GM12878 (cell line): Measurements from ENCODE around the gene UROD. TPM values are rescaled to one million over a fixed set of nuclear protein-coding genes. Genes with fewer than 3 reads are reported as not detected.
A peak's percentile ranks its signal among the peaks of the same experiment; 100 is the strongest.
"Not testable (repeated sequence)": the region's sequence is repeated elsewhere in the genome, so short reads cannot be mapped to it uniquely, and the experiment has no call there.

ENCODE experiments used
- ATAC-seq: fragments of 200-7000 bp; cut with Tn5 transposase; 3 replicates; pipeline ENCODE4 v1.9.1; 2020; ENCODE audit warnings: mild to moderate bottlenecking, moderate library complexity
- BruUV-seq: library from RNA; stranded (reverse); fragments of 400-500 nt; replicated peaks from 2 replicates; lab custom pipeline; 2021; lab: Mats Ljungman, UMichigan
- CTCF ChIA-PET: fragments of 300-600 bp; sonication (Branson Sonifier 250); formaldehyde crosslinking; extraction: SDS; loops from one replicate; lab custom pipeline; 2021; ENCODE audit warnings: inconsistent platforms; lab: Yijun Ruan, JAX
- POLR2A ChIA-PET: fragments of 350-600 bp; formaldehyde crosslinking; extraction: SDS; loops from one replicate; lab custom pipeline; 2021; ENCODE audit warnings: inconsistent platforms; lab: Charles Lee
- RAD21 ChIA-PET: fragments of 300-600 bp; sonication (Branson Sonifier 250); formaldehyde crosslinking; loops from one replicate; lab custom pipeline; 2023; ENCODE audit warnings: antibody characterized with exemption; ENCODE audit not compliant: unreplicated experiment; lab: Charles Lee
- SMC1A ChIA-PET: fragments of 300-600 bp; sonication (Branson Sonifier 250); formaldehyde crosslinking; loops from one replicate; lab custom pipeline; 2023; ENCODE audit not compliant: unreplicated experiment, uncharacterized antibody; lab: Charles Lee
- DNase-seq: peaks from one replicate; pipeline ENCODE4 v3.0.0-alpha.2; 2011; ENCODE audit warnings: low read depth, low spot score
- FAIRE-seq: peaks from 3 replicates; lab custom pipeline; 2011; peaks lifted over from hg19 to GRCh38; lab: Jason Lieb, UNC
- H2AFZ ChIP-seq: 2 replicates; pipeline ENCODE4 v1.6.0; 2011; ENCODE audit warnings: low read depth, low read length, control low read depth; ENCODE audit not compliant: control insufficient read depth
- H3K27ac ChIP-seq: 2 replicates; pipeline ENCODE4 v1.5.1; 2011; ENCODE audit warnings: control low read depth; ENCODE audit not compliant: control insufficient read depth, insufficient read depth
- H3K27me3 ChIP-seq, 2 experiments: replicated peaks in 1 of 2; 2 replicates each; pipeline versions ENCODE4 v1.6.0 to v1.6.1; 2011; ENCODE audit warnings: low read length in 1 of 2; ENCODE audit not compliant: control insufficient read depth in 2 of 2, insufficient read depth in 2 of 2
- H3K36me3 ChIP-seq, 2 experiments: 2 replicates each; pipeline ENCODE4 v1.5.1; 2011; ENCODE audit warnings: low read length in 1 of 2; ENCODE audit not compliant: control insufficient read depth in 2 of 2, insufficient read depth in 2 of 2
- H3K4me1 ChIP-seq: 2 replicates; pipeline ENCODE4 v1.6.1; 2011; ENCODE audit warnings: mild to moderate bottlenecking, low read length, moderate library complexity, mixed read lengths; ENCODE audit not compliant: control insufficient read depth, insufficient read depth
- H3K4me2 ChIP-seq: 2 replicates; pipeline ENCODE4 v1.6.0; 2011; ENCODE audit warnings: control low read depth; ENCODE audit not compliant: control insufficient read depth, insufficient read depth
- H3K4me3 ChIP-seq: fragments of 200-600 bp; sonication (generic); 2 replicates; pipeline ENCODE4 v1.5.1; 2016
- H3K79me2 ChIP-seq: 2 replicates; pipeline ENCODE4 v1.6.0; 2011; ENCODE audit warnings: low read length; ENCODE audit not compliant: control insufficient read depth, insufficient read depth
- H3K9ac ChIP-seq: 2 replicates; pipeline ENCODE4 v1.8.0; 2011; ENCODE audit warnings: low read length, control low read depth, mixed read lengths; ENCODE audit not compliant: control insufficient read depth, insufficient read depth
- H3K9me3 ChIP-seq: replicated peaks from 3 replicates; pipeline ENCODE4 v1.5.1; 2011; ENCODE audit warnings: mild to moderate bottlenecking, low read length; ENCODE audit not compliant: control insufficient read depth, insufficient read depth
- H4K20me1 ChIP-seq: 2 replicates; pipeline ENCODE4 v1.6.0; 2011; ENCODE audit not compliant: control insufficient read depth, insufficient read depth
- BCL11A ChIP-seq: IDR thresholded peaks from 2 replicates; pipeline ENCODE4 v1.6.1; 2011; ENCODE audit warnings: low read depth, low read length
- CHD1 ChIP-seq: IDR thresholded peaks from 2 replicates; pipeline ENCODE4 v1.6.1; 2012; ENCODE audit warnings: low read depth, low read length, improper control_type of control experiment
- NFXL1 ChIP-seq: fragments of 450-650 bp; IDR thresholded peaks from 2 replicates; pipeline ENCODE4 v1.6.1; 2017; ENCODE audit warnings: antibody characterized with exemption, mild to moderate bottlenecking, borderline replicate concordance
- SPI1 ChIP-seq: IDR thresholded peaks from 2 replicates; pipeline ENCODE4 v1.6.1; 2011; ENCODE audit warnings: low read depth, mild to moderate bottlenecking, low read length, moderate library complexity, borderline replicate concordance; ENCODE audit not compliant: insufficient read depth
- YY1 ChIP-seq: IDR thresholded peaks from 2 replicates; pipeline ENCODE4 v1.6.1; 2011; ENCODE audit warnings: low read depth, mild to moderate bottlenecking, low read length
- WGBS: methylation state at CpG from one replicate; pipeline ENCODE4 v1.1.6; 2016; ENCODE audit warnings: low lambda C conversion rate; ENCODE audit not compliant: insufficient replicate concordance, insufficient coverage; ENCODE audit errors: missing lambda C conversion rate; 5-methylcytosine and 5-hydroxymethylcytosine counted together
- in situ Hi-C: fragments of 300-500 bp; cut with MboI; formaldehyde crosslinking; loops from 9 replicates; pipeline ENCODE4 v1.14.3; 2018; ENCODE audit warnings: mixed read lengths
- intact Hi-C: fragments of 100-400 bp; cut with micrococcal nuclease; formaldehyde crosslinking; loops from one replicate; pipeline ENCODE4 v1.14.2; 2022; ENCODE audit not compliant: unreplicated experiment
- polyA plus RNA-seq, 11 experiments: library from polyadenylated mRNA; depleted of rRNA in 4 of 11; unstranded in 6 of 11; stranded (reverse) in 5 of 11; fragments of >200 nt; fragmentation: Nextera tagmentation in 4 of 11; fragmentation: Illumina TruSeq in 1 of 11; extraction: Ambion mirVana in 4 of 11; extraction: Trizol in 1 of 11; gene quantifications; 1 replicate in 1 of 11; 2 replicates in 10 of 11; pipeline versions ENCODE4 v1.2.1 to v1.2.3, GENCODE V29; 2011 to 2016; ENCODE audit warnings: inconsistent platforms in 2 of 11, missing spikeins in 2 of 11, low read depth in 1 of 11
- total RNA-seq, 4 experiments: library from RNA; depleted of rRNA in 3 of 4; stranded (reverse); fragments of >200 nt in 3 of 4; fragmentation: Illumina TruSeq in 1 of 4; extraction: Trizol in 1 of 4; gene quantifications; 2 replicates each; pipeline versions ENCODE4 v1.2.1 to v1.2.3, GENCODE V29; 2013 to 2021
- TF ChIP-seq, protein P1 (sequence below): fragments of 450-650 bp; IDR thresholded peaks from 2 replicates; pipeline ENCODE4 v1.6.1; 2017; ENCODE audit warnings: mild to moderate bottlenecking, moderate library complexity

UROD gene
- total and polyA plus RNA-seq, 10 of the 15 experiments (the other 5 are each of a cell fraction or from before 2014, with no cell fraction given) = 65.8 to 330 (median 102) TPM

DNA sequence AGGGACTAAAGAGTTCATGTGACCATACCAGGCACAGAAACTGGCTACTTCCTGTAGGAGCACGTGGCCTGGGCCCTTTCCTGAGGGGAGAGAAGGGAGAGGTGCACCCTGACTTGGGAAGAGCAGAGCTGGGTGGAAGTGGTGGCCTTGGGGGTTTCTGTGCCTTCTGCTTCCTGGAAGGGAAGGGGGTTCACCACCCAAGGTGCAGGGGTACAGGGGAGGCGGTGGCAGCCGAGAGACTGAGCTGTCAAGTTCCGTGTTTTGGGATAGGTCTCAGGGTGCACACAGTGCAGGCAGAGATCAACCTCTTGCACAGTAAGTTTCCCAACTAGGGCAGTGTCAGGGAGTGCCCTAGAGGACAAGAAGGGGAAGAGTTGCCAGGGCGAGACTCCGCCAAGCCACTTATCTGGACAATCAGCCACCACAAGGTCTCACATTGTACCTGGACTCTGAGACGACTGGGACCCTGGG lies 11.0 kb upstream of the UROD start:
- H3K4me2 ChIP-seq = no peak overlapping the region
- ATAC-seq = no peak
- POLR2A ChIA-PET = interaction anchor here (0.5 kb wide), 1 partner anchor 163 kb away, joined by 3 read pairs; no protein-coding TSS in a partner anchor

DNA sequence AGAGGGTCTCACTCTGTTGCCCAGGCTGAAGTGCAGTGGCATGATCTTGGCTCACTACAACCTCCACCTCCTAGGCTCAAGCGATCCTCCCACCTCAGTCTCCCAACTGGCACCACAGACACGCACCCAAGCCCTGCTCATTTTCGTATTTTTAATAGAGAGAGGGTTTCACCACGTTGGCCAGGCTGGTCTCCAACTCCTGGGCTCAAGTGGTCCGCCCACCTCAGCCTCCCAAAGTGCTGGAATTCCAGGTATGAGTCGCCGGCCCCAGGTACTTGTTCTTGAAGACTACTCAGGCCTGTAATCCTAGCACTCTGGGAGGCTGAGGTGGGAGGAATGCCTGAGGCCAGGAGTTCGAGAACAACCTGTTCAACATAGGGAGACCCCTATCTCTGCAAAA lies 10.5 kb upstream of the UROD start:
- intact Hi-C loops, H3K4me3 ChIP-seq, H3K9ac ChIP-seq, H3K4me2 ChIP-seq, in situ Hi-C loops, H3K4me1 ChIP-seq, RAD21 ChIA-PET, H3K79me2 ChIP-seq, FAIRE-seq, POLR2A ChIA-PET, H2AFZ ChIP-seq, SMC1A ChIA-PET, DNase-seq, H3K27ac ChIP-seq, ATAC-seq, BruUV-seq, H3K9me3 ChIP-seq, H4K20me1 ChIP-seq, H3K27me3 ChIP-seq: not testable (repeated sequence)
- CTCF ChIA-PET = interaction anchor here (1.0 to 1.3 kb wide), 2 partner anchors 11 to 300 kb away, joined by 3 to 4 read pairs; no protein-coding TSS in a partner anchor
- H3K36me3 ChIP-seq = peaks cover 5 to 13% of the 10 kb centered on the region in 2 experiments; a peak in 3 of 4 replicates
- WGBS = 85% methylated on average over 8 of the region's 8 CpGs

More for the DNA sequence above, 11.0 kb upstream of the UROD start:
- no peak for FAIRE-seq
- H3K4me1 ChIP-seq = no peaks in the 10 kb centered on the region
- no TSS peak for BruUV-seq
- H3K4me3 ChIP-seq = no peak overlapping the region
- no peak for DNase-seq
- 80% methylated on average over 5 of the region's 7 CpGs for WGBS
- ChIA-PET SMC1A (interaction anchor here (1.0 kb wide), 1 partner anchor 10 kb away, joined by 3 read pairs; the partner anchor contains the start of gene HECTD3), RAD21 (no interaction called here)
- H4K20me1 ChIP-seq = no peaks in the 10 kb centered on the region
- no peak overlapping the region for H3K9ac ChIP-seq
- in situ Hi-C loops = no loop called here
- H3K27me3 ChIP-seq = no peaks in the 10 kb centered on the region
- peaks cover 5 to 13% of the 10 kb centered on the region in 2 experiments; a peak in 3 of 4 replicates for H3K36me3 ChIP-seq
- intact Hi-C loops = no loop called here
- no peaks in the 10 kb centered on the region for H3K9me3 ChIP-seq
- TF ChIP-seq BCL11A (no peak), NFXL1 (no peak), CHD1 (no peak), YY1 (no peak), SPI1 (no peak)
- TF ChIP-seq, protein P1, sequence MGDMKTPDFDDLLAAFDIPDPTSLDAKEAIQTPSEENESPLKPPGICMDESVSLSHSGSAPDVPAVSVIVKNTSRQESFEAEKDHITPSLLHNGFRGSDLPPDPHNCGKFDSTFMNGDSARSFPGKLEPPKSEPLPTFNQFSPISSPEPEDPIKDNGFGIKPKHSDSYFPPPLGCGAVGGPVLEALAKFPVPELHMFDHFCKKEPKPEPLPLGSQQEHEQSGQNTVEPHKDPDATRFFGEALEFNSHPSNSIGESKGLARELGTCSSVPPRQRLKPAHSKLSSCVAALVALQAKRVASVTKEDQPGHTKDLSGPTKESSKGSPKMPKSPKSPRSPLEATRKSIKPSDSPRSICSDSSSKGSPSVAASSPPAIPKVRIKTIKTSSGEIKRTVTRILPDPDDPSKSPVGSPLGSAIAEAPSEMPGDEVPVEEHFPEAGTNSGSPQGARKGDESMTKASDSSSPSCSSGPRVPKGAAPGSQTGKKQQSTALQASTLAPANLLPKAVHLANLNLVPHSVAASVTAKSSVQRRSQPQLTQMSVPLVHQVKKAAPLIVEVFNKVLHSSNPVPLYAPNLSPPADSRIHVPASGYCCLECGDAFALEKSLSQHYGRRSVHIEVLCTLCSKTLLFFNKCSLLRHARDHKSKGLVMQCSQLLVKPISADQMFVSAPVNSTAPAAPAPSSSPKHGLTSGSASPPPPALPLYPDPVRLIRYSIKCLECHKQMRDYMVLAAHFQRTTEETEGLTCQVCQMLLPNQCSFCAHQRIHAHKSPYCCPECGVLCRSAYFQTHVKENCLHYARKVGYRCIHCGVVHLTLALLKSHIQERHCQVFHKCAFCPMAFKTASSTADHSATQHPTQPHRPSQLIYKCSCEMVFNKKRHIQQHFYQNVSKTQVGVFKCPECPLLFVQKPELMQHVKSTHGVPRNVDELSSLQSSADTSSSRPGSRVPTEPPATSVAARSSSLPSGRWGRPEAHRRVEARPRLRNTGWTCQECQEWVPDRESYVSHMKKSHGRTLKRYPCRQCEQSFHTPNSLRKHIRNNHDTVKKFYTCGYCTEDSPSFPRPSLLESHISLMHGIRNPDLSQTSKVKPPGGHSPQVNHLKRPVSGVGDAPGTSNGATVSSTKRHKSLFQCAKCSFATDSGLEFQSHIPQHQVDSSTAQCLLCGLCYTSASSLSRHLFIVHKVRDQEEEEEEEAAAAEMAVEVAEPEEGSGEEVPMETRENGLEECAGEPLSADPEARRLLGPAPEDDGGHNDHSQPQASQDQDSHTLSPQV = no peak
- TF ChIP-seq, all 136 proteins: peak for 0
- CTCF ChIA-PET = interaction anchor here (1.0 to 1.8 kb wide), 2 partner anchors 12 to 301 kb away, joined by 4 to 7 read pairs; no protein-coding TSS in a partner anchor
- Histone ChIP-seq H3K27ac (no peak overlapping the region), H3K79me2 (no peaks in the 10 kb centered on the region), H2AFZ (peak overlapping the region; percentile 44; the same call in 1 of the 2 replicates)
